Effector memory CD4-positive, alpha-beta T cell (primary cell): ENCODE measurements around the gene SMYD3.

ENCODE experiments used
- DNase-seq, 3 donors: peaks; one replicate each; pipeline ENCODE4 v3.0.0-alpha.2; 2020
- H3K27ac ChIP-seq: 2 replicates; pipeline ENCODE4 v1.7.0; 2013; ENCODE audit warnings: mild to moderate bottlenecking, low read length, moderate library complexity; ENCODE audit not compliant: insufficient read depth, poor library complexity, severe bottlenecking
- H3K27me3 ChIP-seq: replicated peaks from 2 replicates; pipeline ENCODE4 v1.7.0; 2013; ENCODE audit warnings: mild to moderate bottlenecking, low read length; ENCODE audit not compliant: insufficient read depth, control insufficient read depth, poor library complexity, severe bottlenecking
- H3K36me3 ChIP-seq: 2 replicates; pipeline ENCODE4 v1.7.0; 2013; ENCODE audit warnings: mild to moderate bottlenecking, low read length, moderate library complexity; ENCODE audit not compliant: control insufficient read depth, insufficient read depth
- H3K4me1 ChIP-seq: 2 replicates; pipeline ENCODE4 v1.7.0; 2013; ENCODE audit warnings: low read length, mild to moderate bottlenecking; ENCODE audit not compliant: control insufficient read depth, insufficient read depth, poor library complexity, severe bottlenecking
- H3K4me3 ChIP-seq: 2 replicates; pipeline ENCODE4 v1.7.0; 2013; ENCODE audit warnings: low read length, low read depth, mild to moderate bottlenecking; ENCODE audit not compliant: insufficient read depth, poor library complexity, severe bottlenecking
- H3K9me3 ChIP-seq: 2 replicates; pipeline ENCODE4 v1.7.0; 2013; ENCODE audit warnings: mild to moderate bottlenecking, low read length, moderate library complexity; ENCODE audit not compliant: control insufficient read depth

The SMYD3 gene

DNA sequence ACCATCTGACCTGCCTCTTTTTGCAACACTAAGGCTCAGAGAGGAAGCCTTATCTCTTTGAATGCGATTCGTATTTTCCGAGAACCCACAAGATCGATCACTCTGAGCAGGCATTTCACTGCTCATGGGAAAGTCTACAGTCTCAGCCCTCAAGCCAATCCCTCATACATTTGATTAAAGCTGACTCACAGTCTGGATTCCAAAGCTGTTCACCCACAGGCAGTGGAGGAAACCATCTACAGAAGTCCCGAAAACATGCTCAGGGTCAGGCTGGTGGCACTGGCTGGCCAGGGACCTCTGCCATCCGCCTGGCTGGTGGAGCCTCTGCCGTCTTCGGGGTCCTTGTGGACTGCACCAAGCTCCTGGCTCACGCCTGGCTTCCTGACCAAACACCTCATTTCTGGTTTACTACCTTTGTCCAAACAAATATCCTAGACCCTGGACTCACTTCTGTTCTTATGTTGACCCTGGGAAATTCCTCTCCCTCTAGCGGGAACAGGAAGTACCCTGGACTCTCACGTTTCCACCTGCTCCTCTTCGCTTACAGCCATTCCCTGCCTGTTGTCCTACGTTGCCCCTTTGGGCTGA lies 650.0 kb downstream of the SMYD3 start:
- Histone ChIP-seq H3K9me3 (no peaks in the 10 kb centered on the region), H3K4me1 (no peaks in the 10 kb centered on the region), H3K36me3 (no peaks in the 10 kb centered on the region), H3K4me3 (no peak overlapping the region), H3K27ac (no peak overlapping the region), H3K27me3 (no peaks in the 10 kb centered on the region)
- DNase-seq, result no peak

DNA sequence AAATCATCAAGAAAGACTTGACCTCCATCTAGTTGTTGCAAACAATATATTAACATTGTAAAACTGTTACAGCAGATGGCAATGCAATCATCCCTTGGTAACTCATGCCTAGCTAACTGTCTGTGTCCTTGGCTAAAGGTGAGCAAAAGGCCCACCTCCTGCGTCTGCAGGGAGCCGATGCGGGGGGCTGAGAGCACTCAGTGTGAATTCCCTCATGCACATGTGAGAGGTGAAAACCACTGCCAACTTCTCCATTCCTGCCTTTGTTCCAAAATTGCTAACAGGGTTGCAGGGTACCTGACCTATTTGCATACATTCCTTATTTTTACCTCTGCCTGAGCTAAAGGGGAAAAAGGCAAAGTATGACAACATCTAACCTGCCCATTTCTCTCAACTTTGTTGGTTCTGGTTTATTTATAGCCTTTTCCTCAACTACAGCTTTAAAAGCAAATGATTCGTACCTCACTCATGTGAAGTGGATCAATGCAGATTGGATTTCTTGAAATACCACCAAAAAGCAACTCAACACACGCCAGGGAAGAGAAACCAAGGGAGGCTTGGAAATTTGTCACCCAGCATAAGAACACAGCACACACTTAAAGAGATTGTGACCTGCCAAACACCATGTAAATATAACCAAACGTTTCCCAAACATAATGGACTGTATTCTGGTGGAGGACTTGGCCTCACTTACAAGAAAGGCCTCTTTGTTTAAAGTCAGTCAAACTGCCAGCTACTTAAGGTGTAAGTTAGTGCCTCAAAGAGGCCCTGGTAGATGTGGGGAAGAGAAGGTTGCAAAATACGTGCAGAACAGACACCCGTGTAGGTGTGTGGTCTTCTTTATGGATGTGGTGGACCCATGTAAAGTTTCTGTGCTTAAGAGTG lies 651.0 kb downstream of the SMYD3 start:
- Histone ChIP-seq H3K36me3 (no peaks in the 10 kb centered on the region), H3K27ac (no peak overlapping the region), H3K9me3 (no peaks in the 10 kb centered on the region), H3K4me1 (no peaks in the 10 kb centered on the region), H3K27me3 (no peaks in the 10 kb centered on the region), H3K4me3 (no peak overlapping the region)
- DNase-seq, result no peak

- no peaks in the 10 kb centered on the region for H3K27me3 ChIP-seq
- H3K4me3 ChIP-seq, result no peak overlapping the region
- no peak overlapping the region for H3K27ac ChIP-seq
- no peaks in the 10 kb centered on the region for H3K36me3 ChIP-seq
- no peaks in the 10 kb centered on the region for H3K4me1 ChIP-seq
- no peak for DNase-seq
- no peaks in the 10 kb centered on the region for H3K9me3 ChIP-seq
Observed at GRCh38 chr1:245853291-245853690, 653.8 kb downstream of the SMYD3 start.

- H3K4me3 ChIP-seq, result no peak overlapping the region
- no peaks in the 10 kb centered on the region for H3K9me3 ChIP-seq
- no peak for DNase-seq
- no peak overlapping the region for H3K27ac ChIP-seq
- H3K36me3 ChIP-seq, result no peaks in the 10 kb centered on the region
- H3K4me1 ChIP-seq, result no peaks in the 10 kb centered on the region
- no peaks in the 10 kb centered on the region for H3K27me3 ChIP-seq
Observed at GRCh38 chr1:245843101-245843500, 664.0 kb downstream of the SMYD3 start.

DNA sequence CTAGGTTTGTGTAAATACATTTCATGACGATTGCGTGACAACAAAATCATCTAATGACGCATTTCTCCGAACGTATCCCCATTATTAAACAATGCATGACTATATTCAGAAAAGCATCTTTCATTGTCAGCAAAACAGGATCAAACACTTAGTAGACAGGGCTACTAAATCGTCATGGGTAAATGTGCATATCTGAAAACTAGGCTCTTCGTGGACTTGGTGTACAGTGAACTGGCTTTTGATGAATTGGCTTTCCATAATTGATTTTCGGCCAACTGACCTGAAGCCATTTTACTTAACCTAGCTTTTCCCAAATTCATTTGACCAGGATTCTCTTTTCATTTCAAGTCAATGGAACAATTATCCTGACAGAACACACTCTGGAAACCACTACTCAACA lies 665.0 kb downstream of the SMYD3 start:
- Histone ChIP-seq H3K27ac (no peak overlapping the region), H3K36me3 (no peaks in the 10 kb centered on the region), H3K27me3 (no peaks in the 10 kb centered on the region), H3K4me1 (no peaks in the 10 kb centered on the region), H3K9me3 (no peaks in the 10 kb centered on the region), H3K4me3 (no peak overlapping the region)
- DNase-seq, result no peak

DNA sequence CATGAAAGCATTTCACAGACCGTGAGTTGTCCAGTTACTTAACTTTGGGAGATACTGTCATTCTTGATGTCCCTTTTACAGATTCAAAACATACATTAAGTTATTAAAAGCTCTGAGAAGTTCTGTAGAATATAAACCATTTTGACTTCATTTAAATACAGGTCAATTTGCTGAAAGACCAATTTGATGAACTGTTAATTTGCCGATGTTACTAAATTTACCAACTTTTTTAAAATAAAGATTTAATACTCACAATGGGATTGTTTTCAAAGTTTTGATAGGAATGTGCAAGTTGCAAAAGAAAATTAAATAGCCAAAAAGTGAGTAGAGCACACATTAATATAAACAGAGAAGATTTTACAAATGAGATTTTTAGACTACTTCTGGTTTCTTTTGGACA lies 666.1 kb downstream of the SMYD3 start:
- H3K4me3 ChIP-seq, result no peak overlapping the region
- H3K4me1 ChIP-seq, result no peaks in the 10 kb centered on the region
- H3K27ac ChIP-seq, result no peak overlapping the region
- H3K27me3 ChIP-seq, result no peaks in the 10 kb centered on the region
- H3K36me3 ChIP-seq, result no peaks in the 10 kb centered on the region
- no peaks in the 10 kb centered on the region for H3K9me3 ChIP-seq
- no peak for DNase-seq

GRCh38 chr1:245837718-245838117 lies 669.4 kb downstream of the SMYD3 start:
- no peaks in the 10 kb centered on the region for H3K4me1 ChIP-seq
- H3K36me3 ChIP-seq, result no peaks in the 10 kb centered on the region
- no peak overlapping the region for H3K4me3 ChIP-seq
- H3K27me3 ChIP-seq, result no peaks in the 10 kb centered on the region
- DNase-seq, result no peak
- H3K27ac ChIP-seq, result no peak overlapping the region
- no peaks in the 10 kb centered on the region for H3K9me3 ChIP-seq

GRCh38 chr1:245835386-245835785 lies 671.7 kb downstream of the SMYD3 start:
- Histone ChIP-seq H3K9me3 (no peaks in the 10 kb centered on the region), H3K36me3 (no peaks in the 10 kb centered on the region), H3K4me3 (no peak overlapping the region), H3K27ac (no peak overlapping the region), H3K27me3 (no peaks in the 10 kb centered on the region), H3K4me1 (no peaks in the 10 kb centered on the region)
- DNase-seq, result no peak

- no peaks in the 10 kb centered on the region for H3K9me3 ChIP-seq
- no peaks in the 10 kb centered on the region for H3K4me1 ChIP-seq
- DNase-seq, result no peak
- H3K27ac ChIP-seq, result no peak overlapping the region
- no peak overlapping the region for H3K4me3 ChIP-seq
- no peaks in the 10 kb centered on the region for H3K36me3 ChIP-seq
- H3K27me3 ChIP-seq, result no peaks in the 10 kb centered on the region
Observed at GRCh38 chr1:245834002-245834401, 673.1 kb downstream of the SMYD3 start.

GRCh38 chr1:245832771-245833527 lies 674.1 kb downstream of the SMYD3 start:
- no peaks in the 10 kb centered on the region for H3K4me1 ChIP-seq
- H3K4me3 ChIP-seq, result no peak overlapping the region
- H3K27ac ChIP-seq, result no peak overlapping the region
- H3K36me3 ChIP-seq, result no peaks in the 10 kb centered on the region
- DNase-seq, result no peak
- no peaks in the 10 kb centered on the region for H3K27me3 ChIP-seq
- H3K9me3 ChIP-seq, result no peaks in the 10 kb centered on the region
